H1 (cell line): Measurements from ENCODE around the gene GZMM. TPM values are rescaled to one million over a fixed set of nuclear protein-coding genes. Genes with fewer than 3 reads are reported as not detected.

Source experiments
- CTCF ChIA-PET: fragments of 300-600 bp; sonication (Branson Sonifier 250); formaldehyde crosslinking; loops from one replicate; lab custom pipeline; 2021; ENCODE audit not compliant: partially characterized antibody; lab: Charles Lee
- POLR2A ChIA-PET: fragments of 300-600 bp; sonication (Branson Sonifier 250); formaldehyde crosslinking; loops from one replicate; lab custom pipeline; 2021; ENCODE audit warnings: inconsistent platforms; ENCODE audit not compliant: partially characterized antibody; lab: Charles Lee
- DNase-seq, 2 experiments: peaks; one replicate each; pipeline versions ENCODE4 v3.0.0 to v3.0.0-alpha.2; 2010 to 2022; ENCODE audit warnings: low spot score in 2 of 2, low read depth in 1 of 2, mixed read lengths in 1 of 2
- FAIRE-seq: peaks from 2 replicates; lab custom pipeline; 2011; peaks lifted over from hg19 to GRCh38; lab: Jason Lieb, UNC
- H2AFZ ChIP-seq: 2 replicates; pipeline ENCODE4 v1.8.1; 2012; ENCODE audit warnings: low read length, inconsistent platforms
- H2AK5ac ChIP-seq: 2 replicates; pipeline ENCODE4 v1.6.1; 2013; ENCODE audit warnings: low read depth, low read length
- H2BK120ac ChIP-seq: replicated peaks from 2 replicates; pipeline ENCODE3; 2013; ENCODE audit warnings: low read depth, low read length, inconsistent platforms
- H2BK12ac ChIP-seq: 2 replicates; pipeline ENCODE4 v1.6.1; 2013; ENCODE audit warnings: low read depth, low read length
- H2BK15ac ChIP-seq: 2 replicates; pipeline ENCODE4 v1.6.1; 2013; ENCODE audit warnings: low read length
- H2BK20ac ChIP-seq: 2 replicates; pipeline ENCODE4 v1.6.1; 2013; ENCODE audit warnings: low read length
- H2BK5ac ChIP-seq: 2 replicates; pipeline ENCODE4 v1.6.1; 2013; ENCODE audit warnings: low read depth, low read length
- H3K14ac ChIP-seq: 2 replicates; pipeline ENCODE4 v1.6.1; 2013; ENCODE audit warnings: inconsistent platforms; ENCODE audit not compliant: insufficient read length
- H3K18ac ChIP-seq: 2 replicates; pipeline ENCODE4 v1.6.1; 2013; ENCODE audit warnings: low read length; ENCODE audit errors: extremely low read depth
- H3K23ac ChIP-seq: 2 replicates; pipeline ENCODE4 v1.6.1; 2013; ENCODE audit warnings: inconsistent platforms; ENCODE audit not compliant: insufficient read length
- H3K23me2 ChIP-seq: 2 replicates; pipeline ENCODE4 v1.6.1; 2013; ENCODE audit warnings: low read depth, low read length
- H3K27ac ChIP-seq: 2 replicates; pipeline ENCODE4 v1.6.1; 2011; ENCODE audit warnings: low read depth, low read length, inconsistent platforms
- H3K27me3 ChIP-seq, 4 experiments: replicated peaks in 1 of 4; 1 replicate in 1 of 4; 2 replicates in 3 of 4; pipeline versions ENCODE4 v1.6.1 to v1.8.1; 2011 to 2013; ENCODE audit warnings: low read length in 3 of 4, mild to moderate bottlenecking in 3 of 4, inconsistent platforms in 2 of 4, mixed read lengths in 2 of 4, moderate library complexity in 1 of 4; ENCODE audit not compliant: control insufficient read depth in 3 of 4, insufficient read depth in 3 of 4; ENCODE audit errors: extremely low read depth in 1 of 4
- H3K36me3 ChIP-seq, 4 experiments: 2 replicates each; pipeline versions ENCODE4 v1.6.1 to v1.8.1; 2011 to 2013; ENCODE audit warnings: mild to moderate bottlenecking in 4 of 4, low read length in 3 of 4, moderate library complexity in 2 of 4, control low read depth in 1 of 4, inconsistent platforms in 1 of 4; ENCODE audit not compliant: insufficient read depth in 4 of 4, control insufficient read depth in 2 of 4
- H3K4ac ChIP-seq: replicated peaks from 2 replicates; pipeline ENCODE3; 2013; ENCODE audit warnings: low read length, low read depth, mixed read lengths, inconsistent platforms; ENCODE audit not compliant: insufficient read length
- H3K4me1 ChIP-seq, 4 experiments: replicated peaks in 1 of 4; 1 replicate in 1 of 4; 2 replicates in 3 of 4; pipeline versions ENCODE4 v1.6.1 to v1.8.1; 2011 to 2013; ENCODE audit warnings: low read length in 3 of 4, inconsistent platforms in 2 of 4, mixed read lengths in 1 of 4; ENCODE audit not compliant: insufficient read depth in 4 of 4, control insufficient read depth in 3 of 4
- H3K4me2 ChIP-seq, 2 experiments: 2 replicates each; pipeline versions ENCODE4 v1.6.1 to v1.8.1; 2011 to 2013; ENCODE audit warnings: low read depth in 2 of 2, low read length in 2 of 2, control low read depth in 1 of 2, inconsistent platforms in 1 of 2, mild to moderate bottlenecking in 1 of 2; ENCODE audit not compliant: insufficient read depth in 1 of 2
- H3K4me3 ChIP-seq, 4 experiments: fragments of 200-600, 300-600 bp in 1 of 4; sonication (generic), shearing (Covaris generic), sonication (Bioruptor Twin) in 1 of 4; 2 replicates each; pipeline versions ENCODE4 v1.5.1 to v1.8.1; 2011 to 2016; ENCODE audit warnings: low read length in 4 of 4, low read depth in 3 of 4, control low read depth in 2 of 4, inconsistent platforms in 2 of 4, mild to moderate bottlenecking in 2 of 4, mixed read lengths in 1 of 4, moderate library complexity in 1 of 4; ENCODE audit not compliant: insufficient read depth in 2 of 4; ENCODE audit errors: extremely low read depth in 1 of 4
- H3K56ac ChIP-seq: replicated peaks from 2 replicates; pipeline ENCODE3; 2013; ENCODE audit warnings: low read depth, mild to moderate bottlenecking, mixed read lengths, low read length, inconsistent platforms; ENCODE audit not compliant: insufficient read length
- H3K79me1 ChIP-seq: 2 replicates; pipeline ENCODE4 v1.6.1; 2013; ENCODE audit warnings: low read depth, low read length, control low read depth
- H3K79me2 ChIP-seq, 2 experiments: 2 replicates each; pipeline versions ENCODE4 v1.6.1 to v1.8.1; 2012 to 2013; ENCODE audit warnings: low read length in 2 of 2, mild to moderate bottlenecking in 2 of 2, inconsistent platforms in 1 of 2; ENCODE audit not compliant: insufficient read depth in 2 of 2, control insufficient read depth in 1 of 2
- H3K9ac ChIP-seq, 4 experiments: replicated peaks in 1 of 4; 1 replicate in 1 of 4; 2 replicates in 3 of 4; pipeline versions ENCODE4 v1.6.1 to v1.8.1; 2011 to 2013; ENCODE audit warnings: low read depth in 3 of 4, low read length in 3 of 4, control low read depth in 2 of 4, mild to moderate bottlenecking in 2 of 4, moderate library complexity in 2 of 4, inconsistent platforms in 1 of 4; ENCODE audit errors: extremely low read depth in 1 of 4
- H3K9me3 ChIP-seq, 2 experiments: 2 replicates each; pipeline versions ENCODE4 v1.6.1 to v1.8.1; 2012 to 2013; ENCODE audit warnings: mild to moderate bottlenecking in 2 of 2, moderate library complexity in 2 of 2, control low read depth in 1 of 2, inconsistent platforms in 1 of 2, low read depth in 1 of 2, low read length in 1 of 2, mixed read lengths in 1 of 2; ENCODE audit not compliant: insufficient read depth in 2 of 2
- H4K20me1 ChIP-seq, 2 experiments: replicated peaks in 1 of 2; 2 replicates each; pipeline versions ENCODE3 to v1.8.1; 2011 to 2013; ENCODE audit warnings: inconsistent platforms in 2 of 2, low read length in 2 of 2, mild to moderate bottlenecking in 1 of 2; ENCODE audit not compliant: insufficient read depth in 2 of 2, control insufficient read depth in 1 of 2
- H4K5ac ChIP-seq: 2 replicates; pipeline ENCODE4 v1.6.1; 2013; ENCODE audit warnings: low read length, low read depth, mixed read lengths, inconsistent platforms; ENCODE audit not compliant: insufficient read length
- H4K8ac ChIP-seq: 2 replicates; pipeline ENCODE4 v1.8.0; 2013; ENCODE audit warnings: mild to moderate bottlenecking, moderate library complexity, low read length, inconsistent platforms; ENCODE audit not compliant: insufficient read depth; ENCODE audit errors: extremely low read depth
- H4K91ac ChIP-seq: replicated peaks from 2 replicates; pipeline ENCODE3; 2013; ENCODE audit warnings: low read length, mixed read lengths, inconsistent platforms; ENCODE audit not compliant: insufficient read length
- BRCA1 ChIP-seq: IDR thresholded peaks from 2 replicates; pipeline ENCODE4 v1.6.1; 2012; ENCODE audit warnings: low read depth, low read length, improper control_type of control experiment
- CHD2 ChIP-seq: IDR thresholded peaks from 2 replicates; pipeline ENCODE4 v1.6.1; 2012; ENCODE audit warnings: low read length, improper control_type of control experiment
- RNF2 ChIP-seq: fragments of 200-900, 300-1000 bp; sonication (generic); IDR thresholded peaks from 2 replicates; pipeline ENCODE4 v1.7.1; 2016; ENCODE audit warnings: borderline replicate concordance, low read depth, mild to moderate bottlenecking, antibody characterized with exemption, low read length; ENCODE audit not compliant: poor library complexity, severe bottlenecking; ENCODE audit errors: missing control alignments
- WGBS, 2 experiments: shearing (Covaris generic) in 1 of 2; methylation state at CpG; one replicate each; pipeline versions ENCODE4 v1.1.6 to v1.1.7; 2013 to 2015; ENCODE audit warnings: low lambda C conversion rate in 2 of 2, mixed read lengths in 2 of 2, inconsistent platforms in 1 of 2, low coverage in 1 of 2, missing lambda C conversion rate in 1 of 2; ENCODE audit not compliant: insufficient replicate concordance in 2 of 2, insufficient coverage in 1 of 2, insufficient read length in 1 of 2; ENCODE audit errors: extremely low coverage in 1 of 2, missing lambda C conversion rate in 1 of 2; 5-methylcytosine and 5-hydroxymethylcytosine counted together
- polyA plus RNA-seq, 7 experiments: library from polyadenylated mRNA; depleted of rRNA in 3 of 7; stranded (reverse) in 5 of 7; unstranded in 2 of 7; fragments of >200 nt in 5 of 7; fragments of 200-250 nt in 2 of 7; gene quantifications; 1 replicate in 5 of 7; 2 replicates in 1 of 7; 4 replicates in 1 of 7; pipeline versions ENCODE4 v1.2.1 to v1.2.3, GENCODE V29; 2011 to 2013; ENCODE audit warnings: missing spikeins in 2 of 7, mixed read lengths in 2 of 7
- total RNA-seq: library from RNA; stranded (reverse); fragmentation: NEBNext Ultra II Directional; extraction: Animal tissue kit (Norgen Biotek cat#: 25700); gene quantifications from 2 replicates; pipeline ENCODE4 v1.2.1, GENCODE V29; 2021

Gene GZMM
- total and polyA plus RNA-seq, 2 of the 8 experiments (the other 6 are each of a cell fraction or from before 2014, with no cell fraction given), result 0.09 to 0.32 TPM

- no peak overlapping the region for H3K56ac ChIP-seq
- no peaks in the 10 kb centered on the region; a peak in 2 of 4 replicates for H3K9me3 ChIP-seq
- peaks cover 0 to 4% (median under 1%) of the 10 kb centered on the region in 4 experiments; a peak in 2 of 7 replicates for H3K4me1 ChIP-seq
- no peak overlapping the region for H3K4ac ChIP-seq
- H3K27me3 ChIP-seq, result peaks cover 0 to 4% (median 2%) of the 10 kb centered on the region in 4 experiments
- no peak overlapping the region for H3K14ac ChIP-seq
- peaks cover 0 to 4% of the 10 kb centered on the region in 2 experiments for H4K20me1 ChIP-seq
- CTCF ChIA-PET, result interaction anchor here (0.9 to 3.6 kb wide), 5 partner anchors 9 to 121 kb away, joined by 3 to 20 read pairs (median 4); partner anchors contain the start of gene MADCAM1
- no peak overlapping the region for H3K9ac ChIP-seq
- no peak overlapping the region for H4K5ac ChIP-seq
- no peaks in the 10 kb centered on the region for H3K36me3 ChIP-seq
- no peak overlapping the region for H2BK12ac ChIP-seq
- H3K79me2 ChIP-seq, result no peaks in the 10 kb centered on the region
- no peak overlapping the region for H2AFZ ChIP-seq
- no peak overlapping the region for H3K4me2 ChIP-seq
- no peak overlapping the region for H4K91ac ChIP-seq
- no peak overlapping the region; the same call in 1 of the 2 replicates for H4K8ac ChIP-seq
- no peaks in the 10 kb centered on the region for H3K79me1 ChIP-seq
- no peak overlapping the region for H2BK5ac ChIP-seq
- FAIRE-seq (no peak), DNase-seq (no peak)
- H2BK15ac ChIP-seq, result no peak overlapping the region
- no peak overlapping the region for H2BK20ac ChIP-seq
- WGBS, 2 experiments, result 82% methylated on average over 12 of the region's 14 CpGs; no CpG with 5 or more reads in 1 of the 2 experiments
- no peak overlapping the region for H2AK5ac ChIP-seq
- H3K4me3 ChIP-seq, result no peak overlapping the region
- no peak overlapping the region for H2BK120ac ChIP-seq
- H3K23ac ChIP-seq, result no peak overlapping the region
- H3K27ac ChIP-seq, result no peak overlapping the region
- H3K23me2 ChIP-seq, result peaks cover 8% of the 10 kb centered on the region; the same call in 1 of the 2 replicates
- POLR2A ChIA-PET, result interaction anchor here (1.2 kb wide), 2 partner anchors 16 to 26 kb away, joined by 3 to 6 read pairs; no protein-coding TSS in a partner anchor
- no peak overlapping the region for H3K18ac ChIP-seq
- TF ChIP-seq RNF2 (no peak), CHD2 (no peak), BRCA1 (no peak)
These were observed 39.2 kb upstream of the GZMM start for GRCh38 chr19:504616-505015.
